DOHH2 (cell line): ENCODE data around the gene EEF2KMT.

ENCODE experiments used
- H3F3A ChIP-seq: fragments of 200-600 bp; sonication (generic), shearing (Covaris generic); 2 replicates; pipeline ENCODE4 v1.6.0; 2016; ENCODE audit warnings: antibody characterized with exemption, mild to moderate bottlenecking; ENCODE audit not compliant: control insufficient read depth, insufficient read depth
- H3K27ac ChIP-seq: fragments of 200-600 bp; sonication (generic); 2 replicates; pipeline ENCODE4 v1.5.1; 2014; ENCODE audit warnings: low read depth, mild to moderate bottlenecking, low read length, moderate library complexity
- H3K27me3 ChIP-seq: fragments of 200-600 bp; sonication (generic); 2 replicates; pipeline ENCODE4 v1.6.1; 2014; ENCODE audit warnings: mild to moderate bottlenecking, low read length, mixed read lengths; ENCODE audit not compliant: control insufficient read depth
- H3K36me3 ChIP-seq: fragments of 200-600 bp; sonication (generic); 2 replicates; pipeline ENCODE4 v1.6.1; 2014; ENCODE audit warnings: mild to moderate bottlenecking, low read length, moderate library complexity, mixed read lengths; ENCODE audit not compliant: control insufficient read depth
- H3K4me1 ChIP-seq: fragments of 200-600 bp; sonication (generic); 2 replicates; pipeline ENCODE4 v1.6.1; 2014; ENCODE audit warnings: mild to moderate bottlenecking, low read length, mixed read lengths; ENCODE audit not compliant: control insufficient read depth
- H3K4me2 ChIP-seq: fragments of 200-600 bp; sonication (generic); 2 replicates; pipeline ENCODE4 v1.6.0; 2014; ENCODE audit warnings: mild to moderate bottlenecking, low read length, moderate library complexity
- H3K4me3 ChIP-seq: fragments of 200-600 bp; sonication (generic); 2 replicates; pipeline ENCODE4 v1.5.1; 2014; ENCODE audit warnings: mild to moderate bottlenecking, low read length, mixed read lengths
- H3K79me2 ChIP-seq: fragments of 200-600 bp; sonication (generic); 2 replicates; pipeline ENCODE4 v1.6.1; 2014; ENCODE audit warnings: mild to moderate bottlenecking, low read length, mixed read lengths; ENCODE audit not compliant: control insufficient read depth
- H3K9me2 ChIP-seq: fragments of 200-600 bp; sonication (generic); replicated peaks from 2 replicates; pipeline ENCODE4 v1.6.1; 2014; ENCODE audit warnings: mild to moderate bottlenecking, low read length, mixed read lengths; ENCODE audit not compliant: control insufficient read depth
- H3K9me3 ChIP-seq: fragments of 200-600 bp; sonication (generic); 2 replicates; pipeline ENCODE4 v1.6.1; 2014; ENCODE audit warnings: antibody characterized with exemption, low read length, mixed read lengths; ENCODE audit not compliant: control insufficient read depth, insufficient read depth
- H4K20me1 ChIP-seq: fragments of 200-600 bp; sonication (generic); 2 replicates; pipeline ENCODE4 v1.6.0; 2014; ENCODE audit warnings: low read depth, mild to moderate bottlenecking, antibody characterized with exemption, low read length, moderate library complexity; ENCODE audit not compliant: control insufficient read depth, insufficient read depth
- CTCF ChIP-seq: fragments of 200-600 bp; sonication (generic); IDR thresholded peaks from one replicate; pipeline ENCODE4 v1.5.1; 2014; ENCODE audit warnings: antibody characterized with exemption, mild to moderate bottlenecking, low read depth, low read length; ENCODE audit not compliant: poor library complexity, severe bottlenecking
- EZH2phosphoT487 ChIP-seq: fragments of 200-600 bp; sonication (generic); IDR thresholded peaks from 2 replicates; pipeline ENCODE4 v1.6.1; 2017; ENCODE audit warnings: borderline replicate concordance, mild to moderate bottlenecking, antibody characterized with exemption, low read length, moderate library complexity, mixed read lengths

Gene EEF2KMT

GRCh38 chr16:5071681-5072333, 25.8 kb downstream of the EEF2KMT start, which contains the start of gene ALG1:
TSS of gene ALG1 (plus strand) at chr16:5071843. CDS start at chr16:5071850, 7 bp downstream.
- H3K4me2 ChIP-seq = peak within 1 kb of the TSS; percentile 71
- peak within 1 kb of the TSS; percentile 49 for H3K27ac ChIP-seq
- TF ChIP-seq EZH2phosphoT487 (no peak), CTCF (no peak)

GRCh38 chr16:5071341-5071680, 26.3 kb downstream of the EEF2KMT start:
- H3K36me3 ChIP-seq = peaks cover 23% of the 10 kb centered on the region
- H3F3A ChIP-seq = no peaks in the 10 kb centered on the region
- H3K4me3 ChIP-seq = peak overlapping the region; percentile 73
- peak overlapping the region; percentile 71 for H3K4me2 ChIP-seq
- no peaks in the 10 kb centered on the region for H4K20me1 ChIP-seq
- peaks cover 20% of the 10 kb centered on the region for H3K4me1 ChIP-seq
- peak overlapping the region; percentile 49 for H3K27ac ChIP-seq
- H3K79me2 ChIP-seq = peaks cover 36% of the 10 kb centered on the region
- H3K9me3 ChIP-seq = no peaks in the 10 kb centered on the region
- TF ChIP-seq EZH2phosphoT487 = no peak
- no peak for TF ChIP-seq CTCF
- H3K27me3 ChIP-seq = 0 out of 2 replicates have a peak, but pooled peaks cover 5% of the 10 kb centered on the region
- no peaks in the 10 kb centered on the region for H3K9me2 ChIP-seq

More at GRCh38 chr16:5071681-5072333, 25.8 kb downstream of the EEF2KMT start, which contains the start of gene ALG1:
- Histone ChIP-seq H3K27me3 (0 out of 2 replicates have a peak, but pooled peaks cover 5% of the 10 kb centered on the region), H3K4me3 (peak within 1 kb of the TSS; percentile 73), H3K4me1 (peaks cover 20% of the 10 kb centered on the region), H3K9me2 (no peaks in the 10 kb centered on the region), H3K9me3 (no peaks in the 10 kb centered on the region), H3K79me2 (peaks cover 36% of the 10 kb centered on the region), H3K36me3 (peaks cover 26% of the 10 kb centered on the region), H4K20me1 (no peaks in the 10 kb centered on the region), H3F3A (no peaks in the 10 kb centered on the region)

- Histone ChIP-seq H3K4me2 (peak overlapping the region; percentile 71), H3K9me2 (no peaks in the 10 kb centered on the region), H3K4me3 (no peak overlapping the region)
Observed at GRCh38 chr16:5070431-5071186, 27.0 kb downstream of the EEF2KMT start.

More at GRCh38 chr16:5070431-5071186, 27.0 kb downstream of the EEF2KMT start:
- 0 out of 2 replicates have a peak, but pooled peaks cover 5% of the 10 kb centered on the region for H3K27me3 ChIP-seq
- peaks cover 36% of the 10 kb centered on the region for H3K79me2 ChIP-seq
- TF ChIP-seq EZH2phosphoT487 (no peak), CTCF (no peak)
- no peaks in the 10 kb centered on the region for H3K9me3 ChIP-seq
- H3K27ac ChIP-seq = no peak overlapping the region
- H3F3A ChIP-seq = no peaks in the 10 kb centered on the region
- H3K36me3 ChIP-seq = peaks cover 17% of the 10 kb centered on the region
- H4K20me1 ChIP-seq = no peaks in the 10 kb centered on the region
- H3K4me1 ChIP-seq = peaks cover 20% of the 10 kb centered on the region
